Cardiac septum (tissue), 1 donor: ENCODE data around the gene TOGARAM2. TPM values are rescaled to one million over a fixed set of nuclear protein-coding genes. Genes with fewer than 3 reads are reported as not detected.

ENCODE experiments used
- DNase-seq: peaks from one replicate; pipeline ENCODE4 v3.0.0-alpha.2; 2020; ENCODE audit warnings: low spot score
- intact Hi-C: fragments of 100-400 bp; cut with DNase I; formaldehyde crosslinking; loops from one replicate; pipeline ENCODE4 v1.14.0; 2022
- total RNA-seq: library from RNA; stranded (reverse); fragmentation: NEBNext Ultra II Directional; extraction: Animal tissue kit (Norgen Biotek cat#: 25700); gene quantifications from one replicate; pipeline ENCODE4 v1.2.1, GENCODE V29; 2021
- donor health status: DM: no; HTN: no; CAD: no.

Gene TOGARAM2
- total RNA-seq, 1 donor from 2014 or later, result 0.48 TPM

- intact Hi-C loops, result loop anchor here (5.0 kb wide), 1 partner anchor 103 kb away; the partner anchor contains the start of gene CLIP4
- no peak for DNase-seq
Measured at GRCh38 chr2:29014331-29014730, 33.2 kb downstream of the TOGARAM2 start.

DNA sequence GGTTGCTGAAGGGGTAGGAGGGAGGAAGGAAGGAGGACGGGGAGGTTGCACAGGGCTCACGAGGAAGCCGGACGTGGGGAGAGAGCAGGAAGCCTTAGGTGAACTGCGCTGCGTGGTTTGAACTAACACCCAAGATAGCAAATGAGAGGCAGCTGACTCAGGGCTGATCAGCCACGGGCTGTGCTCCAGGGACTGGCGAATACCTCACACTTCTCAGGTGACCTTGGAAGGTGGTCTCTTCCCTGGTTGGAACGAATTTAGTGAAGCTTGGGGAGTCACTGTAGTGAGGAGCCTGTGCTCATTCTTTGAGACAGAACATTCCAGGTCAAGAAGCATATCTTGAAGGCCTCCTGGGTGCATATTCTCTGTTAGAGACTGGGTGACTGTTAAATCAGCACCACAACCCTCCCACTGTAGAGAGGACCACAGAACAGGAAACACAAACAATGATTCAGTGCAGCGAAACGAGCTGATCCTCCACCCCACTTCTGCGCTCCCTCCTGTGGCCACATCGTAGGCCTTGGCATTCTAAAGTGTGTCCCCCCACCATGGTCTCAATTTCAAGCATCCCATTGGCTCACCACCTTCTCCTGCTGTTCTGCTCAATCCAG is 33.8 kb downstream of the TOGARAM2 start:
- intact Hi-C loops, result loop anchor here (5.0 kb wide), 1 partner anchor 102 kb away; the partner anchor contains the start of gene CLIP4

DNA sequence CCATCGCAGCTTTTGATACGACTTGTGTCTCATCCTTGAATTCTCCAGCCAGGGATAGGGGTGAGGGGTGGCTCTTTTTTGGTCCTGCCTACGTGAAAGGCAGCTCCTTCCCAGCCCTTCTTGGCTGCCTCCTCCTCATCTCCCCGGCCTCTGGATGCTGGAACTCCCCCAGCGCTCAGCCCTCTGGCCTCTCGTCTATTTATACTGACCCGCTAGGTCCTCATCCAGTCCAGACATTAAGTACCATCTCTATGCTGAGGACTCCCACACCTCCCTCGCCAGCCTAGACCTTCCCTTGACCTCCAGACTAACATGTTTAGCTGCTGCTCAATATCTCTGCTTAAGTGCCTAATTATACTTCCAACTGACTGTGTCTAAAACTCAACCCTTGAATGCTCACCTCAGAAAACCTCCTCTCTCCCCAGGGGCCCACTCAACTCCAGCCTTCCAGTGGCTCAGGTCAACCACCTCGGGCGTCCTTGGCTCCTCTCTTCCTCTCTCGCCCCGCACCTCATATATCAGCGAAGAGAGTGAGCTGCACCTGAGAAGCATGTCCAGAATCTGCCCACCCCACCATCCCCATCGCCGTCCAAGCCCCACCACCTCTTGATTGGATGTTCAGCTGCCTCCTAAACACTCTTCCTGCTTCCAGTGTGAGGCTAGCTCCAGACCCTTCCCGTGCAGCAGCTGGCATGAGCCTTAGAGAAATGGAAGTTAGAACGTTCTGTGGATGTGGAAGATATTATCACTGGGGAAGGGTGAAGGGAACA is 34.8 kb downstream of the TOGARAM2 start:
- no peak for DNase-seq
- intact Hi-C loops, result no loop called here

More for the DNA sequence above, 33.8 kb downstream of the TOGARAM2 start:
- peak; percentile 85 for DNase-seq

DNA sequence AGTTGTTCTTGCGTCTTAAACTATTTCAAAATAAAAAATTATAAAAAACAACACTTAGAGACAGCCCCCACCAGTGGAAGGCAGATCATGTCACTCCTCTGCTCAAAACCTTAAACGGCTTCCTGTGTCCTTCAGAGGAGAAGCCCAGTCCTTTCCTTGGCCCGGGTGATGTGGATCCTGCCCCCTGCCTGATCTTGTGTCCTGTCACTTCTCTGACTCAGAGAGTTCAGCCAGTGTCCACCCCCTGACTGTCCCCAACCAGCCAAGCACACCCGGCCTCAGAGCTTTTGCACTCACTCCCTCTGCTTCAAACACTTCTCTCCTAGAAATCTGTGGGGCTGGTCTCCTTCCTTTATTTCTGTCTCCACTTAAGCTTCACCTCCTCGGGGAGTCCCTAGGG is 35.4 kb downstream of the TOGARAM2 start:
- intact Hi-C loops, result no loop called here

DNA sequence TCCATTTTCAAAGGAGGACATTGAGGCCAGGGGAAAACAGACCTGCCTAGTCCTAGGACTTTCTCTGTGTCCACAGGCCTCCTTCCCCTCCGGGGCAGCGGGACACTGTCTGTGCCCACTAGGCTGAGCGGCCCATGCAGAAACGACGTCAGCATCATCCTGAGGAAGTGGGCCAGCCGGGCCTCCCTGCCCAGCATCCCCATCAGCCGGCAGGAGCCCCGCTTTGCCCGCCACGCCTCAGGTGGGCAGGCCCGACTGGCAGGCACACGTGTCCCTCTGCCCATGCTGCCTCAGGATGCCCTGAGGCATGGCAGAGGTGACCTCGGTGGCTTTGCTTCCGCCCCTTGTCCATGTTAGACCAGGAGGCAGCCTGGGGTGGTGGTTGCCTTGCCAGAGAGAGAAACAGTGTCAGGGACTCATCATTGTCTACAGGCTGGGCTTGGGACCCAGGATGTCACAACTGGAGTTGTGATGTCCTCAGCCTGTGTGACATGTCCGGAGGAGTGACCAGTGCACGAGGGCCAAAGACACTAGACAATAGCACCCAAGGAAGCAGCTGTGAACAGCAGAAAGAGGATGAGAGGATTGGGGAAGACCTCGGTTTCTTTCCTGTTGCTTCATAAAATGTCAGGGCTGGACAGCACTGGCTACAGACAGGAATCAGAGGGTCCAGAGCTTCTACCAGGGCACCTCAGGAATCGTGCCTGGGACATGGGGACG is 36.8 kb downstream of the TOGARAM2 start:
- intact Hi-C loops, result no loop called here
- DNase-seq, result no peak

More for the DNA sequence above, 35.4 kb downstream of the TOGARAM2 start:
- DNase-seq, result no peak

GRCh38 chr2:29021886-29022285 is 40.8 kb downstream of the TOGARAM2 start:
- DNase-seq, result no peak
- intact Hi-C loops, result no loop called here

DNA sequence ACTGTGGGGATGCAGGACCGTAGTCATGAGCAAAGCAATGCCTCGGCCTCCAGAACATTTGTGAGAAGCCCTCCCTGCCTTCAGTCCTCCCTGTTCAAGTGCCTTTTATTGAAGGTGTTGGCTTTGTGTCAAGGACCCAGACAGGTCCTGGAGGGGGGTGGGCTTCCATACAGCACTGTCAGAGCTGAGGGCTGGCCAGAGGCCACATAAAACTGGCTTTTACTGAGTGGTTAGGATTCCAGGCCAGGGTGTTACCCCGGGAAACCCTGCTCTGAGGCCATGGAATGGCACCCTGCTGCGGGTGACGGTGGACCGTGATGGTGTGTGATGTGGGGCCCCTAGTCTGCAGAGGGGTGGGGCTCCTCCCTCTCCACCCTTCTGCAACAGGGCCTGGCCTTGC is 41.6 kb downstream of the TOGARAM2 start:
- intact Hi-C loops, result no loop called here
- DNase-seq, result no peak

- intact Hi-C loops, result no loop called here
- no peak for DNase-seq
Measured at GRCh38 chr2:29023188-29023587, 42.1 kb downstream of the TOGARAM2 start.

GRCh38 chr2:29024882-29025430 is 43.9 kb downstream of the TOGARAM2 start:
- no peak for DNase-seq

GRCh38 chr2:29025711-29026110 is 44.6 kb downstream of the TOGARAM2 start:
- intact Hi-C loops, result no loop called here
- DNase-seq, result no peak

More at GRCh38 chr2:29024882-29025430, 43.9 kb downstream of the TOGARAM2 start:
- intact Hi-C loops, result no loop called here

DNA sequence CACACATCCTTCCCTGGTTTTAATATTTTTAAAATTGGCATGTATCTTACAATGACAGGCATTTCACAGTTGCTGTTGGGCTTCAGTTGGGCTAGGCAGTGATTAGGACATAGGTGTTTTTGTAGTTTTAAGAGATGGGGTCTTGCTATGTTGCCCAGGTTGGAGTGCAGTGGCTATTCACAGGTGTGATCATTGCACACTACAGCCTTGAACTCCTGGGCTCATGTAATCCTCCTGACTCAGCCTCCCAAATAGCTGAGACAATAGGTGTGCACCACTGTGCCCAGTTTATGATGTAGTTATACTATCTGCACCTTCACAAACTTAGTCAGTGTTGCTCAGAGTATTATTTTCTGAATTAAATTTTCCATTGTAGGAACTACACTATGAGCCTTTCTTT is 49.9 kb downstream of the TOGARAM2 start:
- DNase-seq, result no peak
- intact Hi-C loops, result no loop called here

DNA sequence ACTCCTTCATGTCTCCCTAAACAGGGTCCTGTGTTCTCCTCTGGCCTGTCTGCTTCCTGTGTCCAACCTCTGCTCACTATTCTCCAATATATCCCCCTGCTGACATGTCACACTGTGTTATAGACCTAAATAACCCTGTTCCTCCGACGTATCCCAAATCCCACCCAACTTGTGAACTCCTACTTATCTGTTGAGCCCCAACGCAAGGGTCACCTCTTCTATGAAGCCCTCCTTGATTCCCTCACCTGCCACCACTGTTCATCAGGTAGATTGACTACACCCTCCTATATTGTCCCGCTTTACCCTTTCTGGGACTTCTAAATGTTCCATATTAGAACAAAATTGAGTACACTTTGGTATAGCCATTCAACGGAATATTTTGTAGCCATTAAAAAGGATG is 51.1 kb downstream of the TOGARAM2 start:
- no peak for DNase-seq
- intact Hi-C loops, result no loop called here

DNA sequence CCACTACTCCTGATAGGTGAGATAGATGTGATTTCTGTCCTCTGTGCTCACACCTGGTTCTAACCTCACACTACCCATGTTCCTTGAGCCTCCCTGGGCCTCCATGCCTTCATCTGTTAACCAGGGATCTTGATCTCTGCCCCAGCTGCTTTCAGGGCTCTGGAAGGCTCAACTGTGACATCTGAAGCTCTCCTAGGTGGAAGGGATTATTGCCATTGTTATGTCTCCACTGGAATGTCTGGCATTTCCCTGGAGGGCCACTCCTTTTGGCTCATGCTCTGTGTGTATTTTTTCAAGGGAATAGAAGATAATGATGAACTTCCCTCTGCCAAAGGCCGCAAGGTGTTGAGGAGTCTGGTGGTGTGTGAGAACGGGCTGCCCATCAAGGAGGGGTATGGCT is 52.1 kb downstream of the TOGARAM2 start:
- intact Hi-C loops, result no loop called here
- DNase-seq, result no peak

GRCh38 chr2:29033656-29034055 is 52.6 kb downstream of the TOGARAM2 start:
- intact Hi-C loops, result no loop called here
- no peak for DNase-seq

- intact Hi-C loops, result no loop called here
Measured at GRCh38 chr2:29035016-29035745, 54.1 kb downstream of the TOGARAM2 start.

GRCh38 chr2:29039718-29040480 is 58.8 kb downstream of the TOGARAM2 start:
- intact Hi-C loops, result no loop called here
- no peak for DNase-seq

More at GRCh38 chr2:29035016-29035745, 54.1 kb downstream of the TOGARAM2 start:
- no peak for DNase-seq

DNA sequence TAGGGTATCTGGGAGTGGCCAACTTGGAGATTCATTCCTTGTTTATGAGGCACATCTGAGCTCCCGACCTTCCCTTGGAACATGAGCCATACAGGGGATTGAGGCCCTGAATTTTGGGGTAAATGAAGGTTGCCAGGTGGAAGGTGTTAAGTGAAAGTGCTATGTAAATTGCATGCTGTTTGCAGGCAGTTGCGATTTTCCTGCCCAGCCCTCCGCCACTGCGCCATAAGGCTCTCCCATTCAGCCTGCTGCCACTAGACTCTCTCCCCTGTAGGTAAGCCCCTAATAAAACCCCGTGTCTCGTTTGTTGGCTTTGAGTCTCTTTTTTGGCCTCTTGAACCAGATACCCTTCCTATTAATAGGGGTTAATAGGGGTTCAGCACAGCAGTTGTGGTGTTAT is 59.5 kb downstream of the TOGARAM2 start:
- intact Hi-C loops, result no loop called here
- no peak for DNase-seq

DNA sequence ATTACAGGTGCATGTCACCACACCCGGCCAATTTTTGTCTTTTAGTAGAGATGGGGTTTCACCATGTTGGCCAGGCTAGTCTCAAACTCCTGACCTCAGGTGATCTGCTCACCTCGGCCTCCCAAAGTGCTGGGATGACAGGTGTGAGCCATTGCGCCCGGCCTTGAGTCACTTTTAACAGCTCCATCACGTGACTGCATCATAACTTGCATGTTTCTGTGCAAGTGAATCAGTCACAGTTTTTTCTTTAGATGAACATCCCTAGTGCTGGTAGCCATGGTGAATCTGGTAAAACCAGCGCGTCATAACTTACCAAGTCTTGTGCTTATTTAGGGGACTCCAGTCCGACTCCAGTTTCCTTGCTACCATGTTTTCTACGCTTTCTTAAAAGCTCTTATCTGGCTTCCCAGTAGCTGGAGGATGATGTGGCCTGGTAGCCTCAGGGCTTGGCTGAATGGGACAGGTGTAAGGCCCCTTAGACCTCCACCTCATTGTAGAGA is 60.1 kb downstream of the TOGARAM2 start:
- DNase-seq, result no peak
- intact Hi-C loops, result no loop called here
